ENCODE measurements around the gene TMEFF2. TPM values are rescaled to one million over a fixed set of nuclear protein-coding genes. Genes with fewer than 3 reads are reported as not detected.

TMEFF2 gene
- total RNA-seq, 1 donor, result under 0.01 TPM

DNA sequence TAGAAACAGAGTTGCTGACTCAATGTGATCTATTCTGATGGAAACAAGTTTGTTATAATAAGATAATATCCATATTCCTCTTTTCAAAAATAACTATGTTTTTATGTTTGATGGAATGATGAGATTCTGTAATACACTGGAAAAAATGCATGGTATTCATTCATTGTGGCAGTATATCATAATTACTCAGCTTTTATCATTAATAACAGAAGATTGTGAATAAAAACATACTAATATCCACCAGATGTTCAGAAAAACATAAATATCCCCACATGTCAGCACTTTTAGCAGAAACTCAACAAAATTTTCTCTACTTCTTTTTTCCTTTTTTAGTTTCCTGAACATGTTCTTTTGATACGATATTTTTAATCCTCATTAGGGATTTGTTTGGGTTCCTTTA lies 217.0 kb downstream of the TMEFF2 start:
- no peak overlapping the region for H3K27ac ChIP-seq (ENCODE audit: low read depth, low read length)
- TF ChIP-seq, protein P1, sequence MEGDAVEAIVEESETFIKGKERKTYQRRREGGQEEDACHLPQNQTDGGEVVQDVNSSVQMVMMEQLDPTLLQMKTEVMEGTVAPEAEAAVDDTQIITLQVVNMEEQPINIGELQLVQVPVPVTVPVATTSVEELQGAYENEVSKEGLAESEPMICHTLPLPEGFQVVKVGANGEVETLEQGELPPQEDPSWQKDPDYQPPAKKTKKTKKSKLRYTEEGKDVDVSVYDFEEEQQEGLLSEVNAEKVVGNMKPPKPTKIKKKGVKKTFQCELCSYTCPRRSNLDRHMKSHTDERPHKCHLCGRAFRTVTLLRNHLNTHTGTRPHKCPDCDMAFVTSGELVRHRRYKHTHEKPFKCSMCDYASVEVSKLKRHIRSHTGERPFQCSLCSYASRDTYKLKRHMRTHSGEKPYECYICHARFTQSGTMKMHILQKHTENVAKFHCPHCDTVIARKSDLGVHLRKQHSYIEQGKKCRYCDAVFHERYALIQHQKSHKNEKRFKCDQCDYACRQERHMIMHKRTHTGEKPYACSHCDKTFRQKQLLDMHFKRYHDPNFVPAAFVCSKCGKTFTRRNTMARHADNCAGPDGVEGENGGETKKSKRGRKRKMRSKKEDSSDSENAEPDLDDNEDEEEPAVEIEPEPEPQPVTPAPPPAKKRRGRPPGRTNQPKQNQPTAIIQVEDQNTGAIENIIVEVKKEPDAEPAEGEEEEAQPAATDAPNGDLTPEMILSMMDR (IDR thresholded peaks at IDR 0.05; ENCODE audit: extremely low read depth, low read depth, low read length), result no peak
- no peaks in the 10 kb centered on the region for H3K79me2 ChIP-seq (ENCODE audit: insufficient read depth, low read length)
- H4K20me1 ChIP-seq (ENCODE audit: insufficient read depth, low read length), result no peaks in the 10 kb centered on the region
- no peaks in the 10 kb centered on the region for H3K9me3 ChIP-seq (ENCODE audit: low read depth, low read length)
- H3K36me3 ChIP-seq (ENCODE audit: insufficient read depth, low read length), result no peaks in the 10 kb centered on the region
- no peak overlapping the region for H3K4me3 ChIP-seq (ENCODE audit: insufficient read depth, low read length)
- no peak for DNase-seq (ENCODE audit: insufficient read length, low spot score, missing footprints)
- no peak overlapping the region for H2AFZ ChIP-seq (ENCODE audit: low read length)
- H3K4me2 ChIP-seq (ENCODE audit: insufficient read depth, low read length), result no peak overlapping the region
- H3K4me1 ChIP-seq (ENCODE audit: insufficient read depth, low read length), result peaks cover 2% of the 10 kb centered on the region
- no peaks in the 10 kb centered on the region for H3K27me3 ChIP-seq (ENCODE audit: insufficient read depth, low read length)

DNA sequence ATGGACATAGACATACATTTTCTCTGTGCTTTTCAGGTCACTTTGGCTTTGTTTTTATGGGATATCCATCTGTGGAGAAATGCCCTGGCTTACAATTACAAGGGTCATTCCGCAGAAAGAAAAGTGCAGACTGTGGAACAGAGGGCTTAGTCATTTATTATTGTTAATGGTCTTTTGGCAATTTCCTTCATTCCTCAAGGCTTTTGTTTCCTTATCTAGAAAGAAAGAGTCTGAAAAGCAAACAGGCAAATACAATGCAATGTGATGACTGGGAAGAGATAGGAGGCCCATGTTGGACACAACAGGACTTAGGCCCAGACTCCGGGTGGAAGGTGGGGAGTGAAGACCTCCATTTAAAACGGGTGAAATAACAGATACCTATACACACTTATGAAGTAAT lies 218.3 kb downstream of the TMEFF2 start:
- Histone ChIP-seq H3K36me3 (ENCODE audit: insufficient read depth, low read length) (no peaks in the 10 kb centered on the region), H4K20me1 (ENCODE audit: insufficient read depth, low read length) (no peaks in the 10 kb centered on the region), H3K4me3 (ENCODE audit: insufficient read depth, low read length) (no peak overlapping the region), H3K27me3 (ENCODE audit: insufficient read depth, low read length) (no peaks in the 10 kb centered on the region), H3K27ac (ENCODE audit: low read depth, low read length) (no peak overlapping the region), H3K4me1 (ENCODE audit: insufficient read depth, low read length) (peaks cover 2% of the 10 kb centered on the region), H3K4me2 (ENCODE audit: insufficient read depth, low read length) (no peak overlapping the region), H3K79me2 (ENCODE audit: insufficient read depth, low read length) (no peaks in the 10 kb centered on the region), H2AFZ (ENCODE audit: low read length) (no peak overlapping the region), H3K9me3 (ENCODE audit: low read depth, low read length) (no peaks in the 10 kb centered on the region)
- peak; percentile 43 for DNase-seq (ENCODE audit: insufficient read length, low spot score, missing footprints)
- TF ChIP-seq, protein P1 (IDR thresholded peaks at IDR 0.05; ENCODE audit: extremely low read depth, low read depth, low read length), result no peak

GRCh38 chr2:191974676-191975075 lies 220.1 kb downstream of the TMEFF2 start:
- Histone ChIP-seq H3K27ac (ENCODE audit: low read depth, low read length) (no peak overlapping the region), H4K20me1 (ENCODE audit: insufficient read depth, low read length) (no peaks in the 10 kb centered on the region), H3K79me2 (ENCODE audit: insufficient read depth, low read length) (no peaks in the 10 kb centered on the region), H3K9me3 (ENCODE audit: low read depth, low read length) (no peaks in the 10 kb centered on the region), H3K4me2 (ENCODE audit: insufficient read depth, low read length) (no peak overlapping the region), H3K27me3 (ENCODE audit: insufficient read depth, low read length) (no peaks in the 10 kb centered on the region), H3K4me3 (ENCODE audit: insufficient read depth, low read length) (no peak overlapping the region), H2AFZ (ENCODE audit: low read length) (no peak overlapping the region), H3K36me3 (ENCODE audit: insufficient read depth, low read length) (no peaks in the 10 kb centered on the region), H3K4me1 (ENCODE audit: insufficient read depth, low read length) (peaks cover 2% of the 10 kb centered on the region)
- DNase-seq (ENCODE audit: insufficient read length, low spot score, missing footprints), result no peak
- TF ChIP-seq, protein P1 (IDR thresholded peaks at IDR 0.05; ENCODE audit: extremely low read depth, low read depth, low read length), result no peak

DNA sequence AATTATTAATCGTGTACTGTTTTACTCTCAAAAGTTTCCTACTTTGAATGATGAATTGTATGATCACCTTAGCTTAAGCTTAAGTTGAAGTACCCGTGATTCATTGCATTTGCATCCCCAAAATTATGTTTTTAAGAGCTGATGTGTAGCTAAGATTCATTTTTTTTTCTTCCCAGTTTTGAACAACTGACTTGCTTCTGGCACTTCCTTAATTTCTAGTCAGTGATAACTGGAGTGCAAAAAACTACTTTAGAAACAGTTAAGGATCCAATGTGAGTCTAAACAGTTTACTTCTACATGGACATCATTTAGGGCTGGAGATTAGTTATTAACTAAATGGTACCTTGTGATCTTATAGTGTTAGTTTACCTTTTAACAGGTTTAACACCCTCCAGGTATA lies 223.9 kb downstream of the TMEFF2 start:
- no peak overlapping the region for H2AFZ ChIP-seq (ENCODE audit: low read length)
- TF ChIP-seq, protein P1 (IDR thresholded peaks at IDR 0.05; ENCODE audit: extremely low read depth, low read depth, low read length), result no peak
- H3K36me3 ChIP-seq (ENCODE audit: insufficient read depth, low read length), result no peaks in the 10 kb centered on the region
- H3K9me3 ChIP-seq (ENCODE audit: low read depth, low read length), result no peaks in the 10 kb centered on the region
- no peaks in the 10 kb centered on the region for H3K4me1 ChIP-seq (ENCODE audit: insufficient read depth, low read length)
- no peak overlapping the region for H3K27ac ChIP-seq (ENCODE audit: low read depth, low read length)
- H3K27me3 ChIP-seq (ENCODE audit: insufficient read depth, low read length), result no peaks in the 10 kb centered on the region
- no peak overlapping the region for H3K4me3 ChIP-seq (ENCODE audit: insufficient read depth, low read length)
- H3K79me2 ChIP-seq (ENCODE audit: insufficient read depth, low read length), result no peaks in the 10 kb centered on the region
- no peak overlapping the region for H3K4me2 ChIP-seq (ENCODE audit: insufficient read depth, low read length)
- no peaks in the 10 kb centered on the region for H4K20me1 ChIP-seq (ENCODE audit: insufficient read depth, low read length)
- no peak for DNase-seq (ENCODE audit: insufficient read length, low spot score, missing footprints)

All from osteoblast (primary cell).